ENCODE data around the gene PTPRM. TPM values are rescaled to one million over a fixed set of nuclear protein-coding genes. Genes with fewer than 3 reads are reported as not detected.

PTPRM gene
- total RNA-seq, 4 donors from 2014 or later, result 22.5 to 92.5 (median 39.2) TPM

DNA sequence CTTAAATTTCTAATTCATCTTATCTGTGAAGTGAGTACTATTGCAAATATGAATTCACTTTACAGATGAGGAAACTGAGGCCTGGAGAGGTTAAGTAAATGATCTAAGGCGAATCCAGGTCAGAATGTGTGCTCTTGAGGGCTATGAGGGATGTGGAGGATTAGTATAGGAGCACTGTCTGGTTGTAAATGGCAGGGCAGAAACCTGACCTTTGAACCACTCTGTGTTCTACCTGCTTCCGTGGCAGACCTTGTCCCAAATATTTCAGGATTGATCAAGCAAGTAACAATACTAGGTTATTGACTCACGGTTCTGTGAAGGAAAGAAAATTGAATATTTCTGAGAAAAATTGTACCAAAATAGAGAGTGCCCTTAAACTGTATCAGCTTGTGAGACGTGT is 74.7 kb downstream of the PTPRM start:
- H3K27ac ChIP-seq, result no peak overlapping the region
- no peaks in the 10 kb centered on the region for H3K36me3 ChIP-seq
- in situ Hi-C loops (cut with MboI; ENCODE audit: low pct_ligation_motif_present in 1 of 4, low pct_unique_long_range_greater_than_20kb in 1 of 4, low sequenced_read_pairs in 3 of 4), result no loop called here
- H3K4me1 ChIP-seq, result peaks cover 0 to 8% (median 3%) of the 10 kb centered on the region in 4 donors
- H3K9me3 ChIP-seq, result no peaks in the 10 kb centered on the region
- TF ChIP-seq POLR2A (IDR thresholded peaks at IDR 0.05), result no peak
- no peak for TF ChIP-seq POLR2AphosphoS5 (IDR thresholded peaks at IDR 0.05)
- no peaks in the 10 kb centered on the region for H3K27me3 ChIP-seq
- intact Hi-C loops (cut with DNase I; ENCODE audit: low total_unique reads), result no loop called here
- no peak overlapping the region for H3K4me3 ChIP-seq
- DNase-seq, result no peak
- 45 to 57% methylated on average over 4 of the region's 4 CpGs for WGBS, 2 donors (ENCODE audit: low coverage in 1 of 2)

DNA sequence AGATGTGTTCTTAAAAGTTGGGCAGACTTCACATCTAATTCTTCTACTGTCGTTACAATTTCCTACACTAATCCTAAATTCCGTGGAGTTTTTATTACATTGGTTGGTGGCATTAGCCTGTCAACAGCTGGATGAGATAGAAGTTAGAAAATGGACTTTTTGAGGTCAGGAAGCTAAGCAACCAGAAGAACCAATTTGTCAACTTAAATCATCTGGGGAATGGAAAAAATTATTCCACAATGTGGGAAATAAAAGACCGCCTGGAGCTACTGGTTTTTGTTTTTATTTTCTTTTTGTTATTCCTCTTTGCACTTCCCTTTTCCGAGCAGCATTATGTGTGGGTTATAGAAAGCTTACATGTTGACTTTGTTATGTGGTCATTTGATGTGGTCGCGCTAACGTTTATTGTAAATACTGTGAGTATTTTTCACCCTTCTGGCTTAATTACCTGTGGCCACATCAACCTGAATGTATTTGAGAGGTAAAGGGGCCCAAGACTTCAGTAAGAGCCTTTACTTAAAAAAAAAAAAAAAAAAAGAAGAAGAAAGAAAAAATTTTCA is 75.3 kb downstream of the PTPRM start:
- in situ Hi-C loops (cut with MboI; ENCODE audit: low pct_ligation_motif_present in 1 of 4, low pct_unique_long_range_greater_than_20kb in 1 of 4, low sequenced_read_pairs in 3 of 4), result no loop called here
- no peak for DNase-seq
- H3K9me3 ChIP-seq, result no peaks in the 10 kb centered on the region
- peaks cover 0 to 6% (median 3%) of the 10 kb centered on the region in 4 donors for H3K4me1 ChIP-seq
- H3K27me3 ChIP-seq, result no peaks in the 10 kb centered on the region
- no peak overlapping the region for H3K27ac ChIP-seq
- 71 to 78% methylated on average over 7 of the region's 7 CpGs for WGBS, 2 donors (ENCODE audit: low coverage in 1 of 2)
- no peaks in the 10 kb centered on the region for H3K36me3 ChIP-seq
- intact Hi-C loops (cut with DNase I; ENCODE audit: low total_unique reads), result no loop called here
- H3K4me3 ChIP-seq, result no peak overlapping the region
- TF ChIP-seq POLR2A (IDR thresholded peaks at IDR 0.05) (no peak), EP300 (IDR thresholded peaks at IDR 0.05; ENCODE audit: low read depth) (no peak), POLR2AphosphoS5 (IDR thresholded peaks at IDR 0.05) (no peak)
- TF ChIP-seq, protein P1, sequence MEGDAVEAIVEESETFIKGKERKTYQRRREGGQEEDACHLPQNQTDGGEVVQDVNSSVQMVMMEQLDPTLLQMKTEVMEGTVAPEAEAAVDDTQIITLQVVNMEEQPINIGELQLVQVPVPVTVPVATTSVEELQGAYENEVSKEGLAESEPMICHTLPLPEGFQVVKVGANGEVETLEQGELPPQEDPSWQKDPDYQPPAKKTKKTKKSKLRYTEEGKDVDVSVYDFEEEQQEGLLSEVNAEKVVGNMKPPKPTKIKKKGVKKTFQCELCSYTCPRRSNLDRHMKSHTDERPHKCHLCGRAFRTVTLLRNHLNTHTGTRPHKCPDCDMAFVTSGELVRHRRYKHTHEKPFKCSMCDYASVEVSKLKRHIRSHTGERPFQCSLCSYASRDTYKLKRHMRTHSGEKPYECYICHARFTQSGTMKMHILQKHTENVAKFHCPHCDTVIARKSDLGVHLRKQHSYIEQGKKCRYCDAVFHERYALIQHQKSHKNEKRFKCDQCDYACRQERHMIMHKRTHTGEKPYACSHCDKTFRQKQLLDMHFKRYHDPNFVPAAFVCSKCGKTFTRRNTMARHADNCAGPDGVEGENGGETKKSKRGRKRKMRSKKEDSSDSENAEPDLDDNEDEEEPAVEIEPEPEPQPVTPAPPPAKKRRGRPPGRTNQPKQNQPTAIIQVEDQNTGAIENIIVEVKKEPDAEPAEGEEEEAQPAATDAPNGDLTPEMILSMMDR (IDR thresholded peaks at IDR 0.05), result no peak

DNA sequence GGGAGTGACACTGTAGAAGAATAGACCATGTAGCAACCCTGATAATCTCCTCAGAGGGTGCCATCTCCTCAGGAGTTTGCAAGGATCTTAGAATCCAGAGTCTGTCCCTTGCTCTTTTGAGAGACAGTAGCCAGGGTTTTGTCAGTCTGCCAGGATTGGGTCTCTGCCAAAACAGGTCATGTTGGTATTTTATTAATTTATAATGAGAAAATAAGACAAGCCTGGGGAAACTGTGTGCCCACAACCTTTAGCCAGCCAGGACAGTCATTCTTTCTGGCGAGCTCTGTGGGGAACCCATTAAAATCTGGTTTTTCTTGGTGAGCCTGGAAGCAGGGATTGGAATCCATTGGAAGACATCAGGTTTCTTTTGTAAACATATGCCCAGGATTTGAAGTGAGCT is 78.6 kb downstream of the PTPRM start:
- no peaks in the 10 kb centered on the region for H3K27me3 ChIP-seq
- 54% methylated on average over 1 of the region's 1 CpG; no CpG with 5 or more reads in 1 of the 2 donors for WGBS, 2 donors (ENCODE audit: low coverage in 1 of 2)
- no peaks in the 10 kb centered on the region for H3K36me3 ChIP-seq
- no peaks in the 10 kb centered on the region for H3K9me3 ChIP-seq
- DNase-seq, result no peak
- H3K27ac ChIP-seq, result no peak overlapping the region
- in situ Hi-C loops (cut with MboI; ENCODE audit: low pct_ligation_motif_present in 1 of 4, low pct_unique_long_range_greater_than_20kb in 1 of 4, low sequenced_read_pairs in 3 of 4), result no loop called here
- TF ChIP-seq POLR2A (IDR thresholded peaks at IDR 0.05), result no peak
- no peak for TF ChIP-seq EP300 (IDR thresholded peaks at IDR 0.05; ENCODE audit: low read depth)
- no peak for TF ChIP-seq POLR2AphosphoS5 (IDR thresholded peaks at IDR 0.05)
- TF ChIP-seq, protein P1 (IDR thresholded peaks at IDR 0.05), result no peak
- intact Hi-C loops (cut with DNase I; ENCODE audit: low total_unique reads), result no loop called here
- H3K4me1 ChIP-seq, result peaks cover 0 to 6% (median 3%) of the 10 kb centered on the region in 4 donors
- H3K4me3 ChIP-seq, result no peak overlapping the region

DNA sequence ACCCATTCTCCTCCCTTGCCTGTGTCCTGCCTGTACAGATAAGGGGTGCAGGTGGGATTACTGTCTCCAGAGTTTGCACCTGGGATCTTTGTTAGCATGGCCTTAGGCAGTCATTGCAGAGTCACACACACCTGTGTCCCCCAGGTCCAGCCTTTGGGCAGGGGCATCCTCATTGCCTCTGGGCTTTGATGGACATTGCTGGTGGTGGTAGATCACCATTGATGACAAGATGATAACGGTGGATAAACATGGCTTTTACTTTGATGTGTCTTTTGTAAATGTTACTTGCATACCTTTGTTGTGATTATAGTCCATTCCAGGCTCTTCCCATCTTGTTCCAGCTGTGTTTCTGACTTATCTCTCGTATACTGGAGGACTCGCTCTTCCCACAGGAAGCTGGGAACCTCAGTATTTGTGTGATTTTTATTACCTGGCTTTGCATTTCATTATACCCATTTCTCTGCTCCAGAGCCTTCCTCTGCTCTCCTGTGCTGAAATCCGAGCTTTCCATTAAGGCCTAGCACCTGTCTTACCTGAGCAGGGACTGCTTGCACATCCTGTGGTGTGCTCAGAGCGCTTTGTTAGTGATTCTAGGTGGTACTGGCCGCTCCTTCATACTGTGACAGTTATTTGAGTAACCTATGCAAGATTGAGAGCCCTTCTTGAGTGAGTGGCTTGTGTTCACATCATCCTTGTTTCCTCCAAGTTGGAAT is 79.2 kb downstream of the PTPRM start:
- WGBS, 2 donors (ENCODE audit: low coverage in 1 of 2), result 67% methylated on average over 5 to 6 of the region's 6 CpGs
- no peaks in the 10 kb centered on the region for H3K36me3 ChIP-seq
- in situ Hi-C loops (cut with MboI; ENCODE audit: low pct_ligation_motif_present in 1 of 4, low pct_unique_long_range_greater_than_20kb in 1 of 4, low sequenced_read_pairs in 3 of 4) (no loop called here), intact Hi-C loops (cut with DNase I; ENCODE audit: low total_unique reads) (no loop called here)
- TF ChIP-seq, protein P1 (IDR thresholded peaks at IDR 0.05), result no peak
- TF ChIP-seq EP300 (IDR thresholded peaks at IDR 0.05; ENCODE audit: low read depth) (no peak), POLR2AphosphoS5 (IDR thresholded peaks at IDR 0.05) (no peak), POLR2A (IDR thresholded peaks at IDR 0.05) (no peak)
- H3K27ac ChIP-seq, result no peak overlapping the region
- peaks cover 0 to 6% (median 3%) of the 10 kb centered on the region in 4 donors for H3K4me1 ChIP-seq
- no peak overlapping the region for H3K4me3 ChIP-seq
- no peaks in the 10 kb centered on the region for H3K27me3 ChIP-seq
- no peaks in the 10 kb centered on the region for H3K9me3 ChIP-seq
- DNase-seq, result no peak
